ENCODE measurements around the gene BAIAP2L1.
"Not testable (repeated sequence)": the region's sequence is repeated elsewhere in the genome, so short reads cannot be mapped to it uniquely, and the experiment has no call there.

BAIAP2L1 gene

GRCh38 chr7:98394377-98394836 lies 6.5 kb downstream of the BAIAP2L1 start:
- H3K4me3 ChIP-seq (ENCODE audit: low read depth, low read length), result no peak overlapping the region
- DNase-seq (ENCODE audit: low read depth), result no peak
- TF ChIP-seq, protein P1, sequence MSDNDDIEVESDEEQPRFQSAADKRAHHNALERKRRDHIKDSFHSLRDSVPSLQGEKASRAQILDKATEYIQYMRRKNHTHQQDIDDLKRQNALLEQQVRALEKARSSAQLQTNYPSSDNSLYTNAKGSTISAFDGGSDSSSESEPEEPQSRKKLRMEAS (IDR thresholded peaks at IDR 0.05; ENCODE audit: low read depth, low read length), result no peak
- no peak for TF ChIP-seq MYC (IDR thresholded peaks at IDR 0.05; ENCODE audit: low read depth, low read length)
- TF ChIP-seq, protein P2, sequence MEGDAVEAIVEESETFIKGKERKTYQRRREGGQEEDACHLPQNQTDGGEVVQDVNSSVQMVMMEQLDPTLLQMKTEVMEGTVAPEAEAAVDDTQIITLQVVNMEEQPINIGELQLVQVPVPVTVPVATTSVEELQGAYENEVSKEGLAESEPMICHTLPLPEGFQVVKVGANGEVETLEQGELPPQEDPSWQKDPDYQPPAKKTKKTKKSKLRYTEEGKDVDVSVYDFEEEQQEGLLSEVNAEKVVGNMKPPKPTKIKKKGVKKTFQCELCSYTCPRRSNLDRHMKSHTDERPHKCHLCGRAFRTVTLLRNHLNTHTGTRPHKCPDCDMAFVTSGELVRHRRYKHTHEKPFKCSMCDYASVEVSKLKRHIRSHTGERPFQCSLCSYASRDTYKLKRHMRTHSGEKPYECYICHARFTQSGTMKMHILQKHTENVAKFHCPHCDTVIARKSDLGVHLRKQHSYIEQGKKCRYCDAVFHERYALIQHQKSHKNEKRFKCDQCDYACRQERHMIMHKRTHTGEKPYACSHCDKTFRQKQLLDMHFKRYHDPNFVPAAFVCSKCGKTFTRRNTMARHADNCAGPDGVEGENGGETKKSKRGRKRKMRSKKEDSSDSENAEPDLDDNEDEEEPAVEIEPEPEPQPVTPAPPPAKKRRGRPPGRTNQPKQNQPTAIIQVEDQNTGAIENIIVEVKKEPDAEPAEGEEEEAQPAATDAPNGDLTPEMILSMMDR (IDR thresholded peaks at IDR 0.05; ENCODE audit: low read depth, low read length), result no peak
- no peak for TF ChIP-seq POLR2A (IDR thresholded peaks at IDR 0.05; ENCODE audit: extremely low read depth, insufficient read length)

- no peak for DNase-seq (ENCODE audit: low read depth)
- H3K4me3 ChIP-seq (ENCODE audit: low read depth, low read length), result no peak overlapping the region
- TF ChIP-seq, protein P1 (IDR thresholded peaks at IDR 0.05; ENCODE audit: low read depth, low read length), result no peak
- TF ChIP-seq, protein P2 (IDR thresholded peaks at IDR 0.05; ENCODE audit: low read depth, low read length), result no peak
- TF ChIP-seq POLR2A (IDR thresholded peaks at IDR 0.05; ENCODE audit: extremely low read depth, insufficient read length), result no peak
- TF ChIP-seq MYC (IDR thresholded peaks at IDR 0.05; ENCODE audit: low read depth, low read length), result no peak
These were observed 13.2 kb downstream of the BAIAP2L1 start for GRCh38 chr7:98387544-98388226.

GRCh38 chr7:98387131-98387530 lies 13.8 kb downstream of the BAIAP2L1 start:
- no peak for DNase-seq (ENCODE audit: low read depth)
- TF ChIP-seq, protein P2 (IDR thresholded peaks at IDR 0.05; ENCODE audit: low read depth, low read length), result no peak
- H3K4me3 ChIP-seq (ENCODE audit: low read depth, low read length), result no peak overlapping the region

DNA sequence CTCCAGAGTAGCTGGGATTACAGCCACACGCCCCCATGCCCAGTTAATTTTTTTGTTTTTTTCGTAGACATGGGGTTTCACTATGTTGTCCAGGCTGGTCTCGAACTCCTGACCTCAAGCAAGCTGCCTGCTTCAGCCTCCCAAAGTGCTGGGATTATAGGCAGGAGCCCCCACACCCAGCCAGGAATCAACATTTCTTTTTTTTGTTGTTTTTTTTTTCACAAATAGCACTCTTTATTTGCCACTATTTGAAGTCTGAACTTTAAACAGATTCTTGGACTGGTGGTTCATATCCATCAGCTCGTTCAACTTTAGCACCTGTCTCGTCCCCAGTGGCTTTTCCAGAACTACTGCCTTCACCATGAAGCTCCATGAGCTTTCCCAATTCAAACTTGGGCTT lies 15.4 kb downstream of the BAIAP2L1 start:
- H3K4me3 ChIP-seq (ENCODE audit: low read depth, low read length); DNase-seq (ENCODE audit: low read depth): not testable (repeated sequence)

DNA sequence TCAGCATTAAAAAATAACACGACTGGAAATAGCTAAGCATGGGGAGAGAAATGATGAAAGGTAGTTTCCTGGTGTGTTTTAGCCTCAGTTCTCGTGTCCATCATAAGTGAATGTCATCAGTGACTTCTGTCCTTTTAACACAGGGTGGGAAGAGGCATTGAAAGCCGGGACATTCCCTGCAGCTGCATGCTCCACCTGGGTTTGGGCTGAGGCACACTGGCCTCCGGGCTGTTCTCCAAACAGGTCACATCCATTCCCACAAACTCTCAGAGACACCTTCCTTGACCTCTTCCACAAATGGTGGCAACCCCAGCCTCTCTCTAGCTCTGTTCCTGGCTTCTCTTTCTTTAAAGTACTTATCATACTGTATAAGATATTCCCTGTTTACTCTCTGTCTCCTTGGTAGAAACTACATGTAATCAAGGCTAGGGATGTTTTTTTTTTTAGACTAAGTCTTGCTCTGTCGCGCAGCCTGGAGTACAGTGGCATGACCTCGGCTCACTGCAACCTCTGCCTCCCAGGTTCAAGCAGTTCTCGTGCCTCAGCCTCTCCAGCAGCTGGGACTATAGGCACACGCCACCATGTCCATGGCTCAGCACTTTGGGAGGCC lies 22.6 kb downstream of the BAIAP2L1 start:
- no peak overlapping the region for H3K4me3 ChIP-seq (ENCODE audit: low read depth, low read length)
- DNase-seq (ENCODE audit: low read depth), result no peak

DNA sequence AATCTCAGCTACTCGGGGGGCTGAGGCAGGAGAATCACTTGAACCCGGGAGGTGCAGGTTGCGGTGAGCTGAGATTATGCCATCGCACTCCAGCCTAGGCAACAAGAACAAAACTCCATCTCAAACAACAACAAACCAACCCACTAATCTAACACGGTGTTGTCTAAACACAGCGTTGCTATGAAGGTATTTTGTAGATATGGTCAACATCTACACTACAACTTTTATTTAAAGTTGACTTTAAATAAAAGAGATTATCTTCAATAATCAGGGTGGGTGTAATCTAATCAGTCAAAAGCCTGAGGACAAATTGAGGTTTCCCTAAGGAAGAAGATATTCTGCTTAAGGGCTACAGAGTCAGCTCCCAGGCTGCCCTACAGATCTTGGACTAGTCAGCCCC lies 24.2 kb downstream of the BAIAP2L1 start:
- DNase-seq (ENCODE audit: low read depth), result no peak
- H3K4me3 ChIP-seq (ENCODE audit: low read depth, low read length), result no peak overlapping the region
- TF ChIP-seq MYC (IDR thresholded peaks at IDR 0.05; ENCODE audit: low read depth, low read length) (no peak), POLR2A (IDR thresholded peaks at IDR 0.05; ENCODE audit: extremely low read depth, insufficient read length) (no peak)
- TF ChIP-seq, protein P1 (IDR thresholded peaks at IDR 0.05; ENCODE audit: low read depth, low read length), result no peak
- TF ChIP-seq, protein P2 (IDR thresholded peaks at IDR 0.05; ENCODE audit: low read depth, low read length), result no peak

More for the DNA sequence above, 22.6 kb downstream of the BAIAP2L1 start:
- no peak for TF ChIP-seq MYC (IDR thresholded peaks at IDR 0.05; ENCODE audit: low read depth, low read length)
- TF ChIP-seq POLR2A (IDR thresholded peaks at IDR 0.05; ENCODE audit: extremely low read depth, insufficient read length), result no peak
- TF ChIP-seq, protein P1 (IDR thresholded peaks at IDR 0.05; ENCODE audit: low read depth, low read length), result no peak
- TF ChIP-seq, protein P2 (IDR thresholded peaks at IDR 0.05; ENCODE audit: low read depth, low read length), result no peak

All from NB4 (cell line).